HepG2 (cell line): Measurements from ENCODE around the gene DMXL2. TPM values are rescaled to one million over a fixed set of nuclear protein-coding genes. Genes with fewer than 3 reads are reported as not detected.

ENCODE experiments used
- ATAC-seq: fragments of 200-7000 bp; cut with Tn5 transposase; 3 replicates; pipeline ENCODE4 v1.9.1; 2020; ENCODE audit warnings: mild to moderate bottlenecking, moderate library complexity
- BruUV-seq: library from RNA; stranded (reverse); fragments of 400-500 nt; replicated peaks from 2 replicates; lab custom pipeline; 2021; lab: Mats Ljungman, UMichigan
- CTCF ChIA-PET: fragments of 300-600 bp; formaldehyde crosslinking; extraction: SDS; loops from one replicate; lab custom pipeline; 2021; ENCODE audit warnings: low total read pairs, inconsistent platforms, low intra/inter-chr PET ratio; lab: Yijun Ruan, JAX
- POLR2A ChIA-PET: fragments of 350-600 bp; sonication (Branson Sonifier 250); formaldehyde crosslinking; loops from one replicate; lab custom pipeline; 2020; ENCODE audit warnings: antibody characterized with exemption, inconsistent platforms; lab: Yijun Ruan, JAX
- DNase-seq: peaks from one replicate; pipeline ENCODE4 v3.0.0-alpha.2; 2015; ENCODE audit warnings: low spot score
- FAIRE-seq: peaks from 3 replicates; lab custom pipeline; 2011; peaks lifted over from hg19 to GRCh38; lab: Jason Lieb, UNC
- H2AFZ ChIP-seq: one replicate; pipeline ENCODE4 v1.6.1; 2011; ENCODE audit warnings: low read length, inconsistent platforms
- H3K27ac ChIP-seq: fragments of 300-600 bp; 3 replicates; pipeline ENCODE4 v1.8.0; 2011; ENCODE audit warnings: mixed run types, mild to moderate bottlenecking, mixed read lengths, low read length, inconsistent platforms; ENCODE audit not compliant: insufficient read depth; ENCODE audit errors: extremely low read length
- H3K27me3 ChIP-seq, 2 experiments: fragments of 200-600 bp in 1 of 2; 2 replicates in 1 of 2; 3 replicates in 1 of 2; pipeline versions ENCODE4 v1.6.0 to v1.8.0; 2011; ENCODE audit warnings: low read length in 2 of 2, mild to moderate bottlenecking in 2 of 2, moderate library complexity in 2 of 2, inconsistent platforms in 1 of 2; ENCODE audit not compliant: insufficient read depth in 2 of 2, control insufficient read depth in 1 of 2
- H3K36me3 ChIP-seq, 2 experiments: fragments of 200-600 bp in 1 of 2; replicated peaks in 1 of 2; 2 replicates in 1 of 2; 3 replicates in 1 of 2; pipeline versions ENCODE4 v1.5.1 to v1.8.0; 2011; ENCODE audit warnings: low read length in 2 of 2, inconsistent platforms in 1 of 2; ENCODE audit not compliant: insufficient read depth in 2 of 2, control insufficient read depth in 1 of 2
- H3K4me1 ChIP-seq: 2 replicates; pipeline ENCODE4 v1.5.1; 2012; ENCODE audit warnings: low read length, inconsistent platforms; ENCODE audit not compliant: insufficient read depth
- H3K4me2 ChIP-seq: 2 replicates; pipeline ENCODE4 v1.6.0; 2011; ENCODE audit warnings: low read depth, low read length, inconsistent platforms
- H3K4me3 ChIP-seq, 3 experiments: fragments of 200-600 bp in 1 of 3; sonication (generic), shearing (Covaris generic) in 1 of 3; replicated peaks in 1 of 3; 2 replicates each; pipeline ENCODE4 v1.5.1; 2011 to 2016; ENCODE audit warnings: low read length in 3 of 3, inconsistent platforms in 2 of 3, low read depth in 2 of 3, mild to moderate bottlenecking in 2 of 3, control low read depth in 1 of 3, mixed read lengths in 1 of 3; ENCODE audit not compliant: insufficient read depth in 1 of 3
- H3K79me2 ChIP-seq: one replicate; pipeline ENCODE4 v1.6.1; 2011; ENCODE audit warnings: low read length, inconsistent platforms; ENCODE audit not compliant: insufficient read depth
- H3K9ac ChIP-seq: 2 replicates; pipeline ENCODE4 v1.6.0; 2011; ENCODE audit warnings: mild to moderate bottlenecking, low read depth, low read length, inconsistent platforms; ENCODE audit not compliant: insufficient read depth
- H3K9me3 ChIP-seq: 2 replicates; pipeline ENCODE4 v1.5.1; 2012; ENCODE audit warnings: mild to moderate bottlenecking, low read length
- H4K20me1 ChIP-seq: 2 replicates; pipeline ENCODE4 v1.6.0; 2011; ENCODE audit warnings: inconsistent platforms, mild to moderate bottlenecking, low read length, moderate library complexity; ENCODE audit not compliant: insufficient read depth
- ELF3 ChIP-seq: IDR thresholded peaks from 2 replicates; pipeline ENCODE4 v1.6.1; 2016; ENCODE audit warnings: missing genetic modification reagents, missing compliant biosample characterization
- ZKSCAN5 ChIP-seq: sonication (generic); formaldehyde crosslinking; IDR thresholded peaks from 2 replicates; pipeline ENCODE4 v1.5.1; 2020; ENCODE audit warnings: mild to moderate bottlenecking, missing genetic modification reagents
- ZNF788 ChIP-seq: sonication (generic); formaldehyde crosslinking; IDR thresholded peaks from 2 replicates; pipeline ENCODE4 v1.5.0; 2020; ENCODE audit warnings: mild to moderate bottlenecking, missing genetic modification reagents, borderline replicate concordance
- WGBS: methylation state at CpG from one replicate; pipeline ENCODE4 v1.1.6; 2017; ENCODE audit warnings: low lambda C conversion rate; 5-methylcytosine and 5-hydroxymethylcytosine counted together
- in situ Hi-C: cut with HindIII; loops from 2 replicates; pipeline ENCODE4 v1.10.0; 2017; ENCODE audit warnings: low pct_unique_long_range_greater_than_20kb; ENCODE audit not compliant: extremely low pct_ligation_motif_present
- intact Hi-C: fragments of 100-400 bp; cut with micrococcal nuclease; formaldehyde crosslinking; loops from one replicate; pipeline ENCODE4 v1.10.0; 2022; ENCODE audit not compliant: unreplicated experiment
- polyA plus RNA-seq, 8 experiments: library from polyadenylated mRNA; depleted of rRNA in 3 of 8; stranded (reverse) in 7 of 8; unstranded in 1 of 8; fragments of >200 nt; fragmentation: Illumina TruSeq in 4 of 8; extraction: Trizol in 4 of 8; gene quantifications; 2 replicates each; pipeline versions ENCODE4 v1.2.1 to v1.2.3, GENCODE V29; 2011 to 2016; ENCODE audit warnings: low read depth in 4 of 8, missing spikeins in 1 of 8, mixed read lengths in 1 of 8; ENCODE audit not compliant: insufficient read depth in 1 of 8
- total RNA-seq, 5 experiments: library from RNA; depleted of rRNA; stranded (reverse); fragments of >200 nt; fragmentation: Illumina TruSeq; extraction: Trizol; gene quantifications; 2 replicates each; pipeline ENCODE4 v1.2.3, GENCODE V29; 2016; ENCODE audit warnings: low read depth in 1 of 5
- TF ChIP-seq, protein P1 (sequence below), 2 experiments: fragments of 450-650 bp in 1 of 2; sonication (generic) in 1 of 2; formaldehyde crosslinking in 1 of 2; IDR thresholded peaks; 2 replicates each; pipeline versions ENCODE4 v1.6.1 to v1.8.0; 2016 to 2022; ENCODE audit warnings: antibody characterized with exemption in 1 of 2, mild to moderate bottlenecking in 1 of 2, missing genetic modification reagents in 1 of 2

The DMXL2 gene
- total and polyA plus RNA-seq, 2 of the 13 experiments (the other 11 are each of a cell fraction or from before 2014, with no cell fraction given), result 11.6 to 15.3 TPM

DNA sequence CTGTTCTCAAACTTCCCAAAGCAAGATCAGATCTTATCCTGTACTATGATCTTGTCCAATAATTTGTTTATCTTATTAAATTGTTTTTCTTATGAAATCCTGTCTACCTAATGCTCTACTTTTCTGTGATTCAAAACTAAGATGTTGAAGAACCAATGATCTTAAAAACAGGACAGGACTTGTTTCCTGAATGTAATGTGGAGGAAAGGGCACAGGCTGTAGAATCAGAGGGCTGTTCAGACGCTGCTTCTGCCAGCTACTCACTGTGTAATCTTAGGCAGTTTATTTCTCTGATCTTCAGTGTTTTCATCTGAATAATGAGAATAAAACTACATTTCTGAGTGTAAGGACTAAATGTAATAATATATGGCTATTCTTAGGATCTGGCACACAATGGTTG lies 20.1 kb upstream of the DMXL2 start:
- DNase-seq (no peak), ATAC-seq (no peak), FAIRE-seq (no peak)
- WGBS, result 19% methylated on average over 1 of the region's 1 CpG
- Histone ChIP-seq H3K4me2 (no peak overlapping the region), H3K27me3 (no peaks in the 10 kb centered on the region; a peak in 1 of 5 replicates), H2AFZ (no peak overlapping the region), H3K9me3 (no peaks in the 10 kb centered on the region), H4K20me1 (no peaks in the 10 kb centered on the region), H3K4me3 (no peak overlapping the region), H3K79me2 (no peaks in the 10 kb centered on the region), H3K9ac (no peak overlapping the region), H3K36me3 (no peaks in the 10 kb centered on the region), H3K4me1 (peaks cover 19% of the 10 kb centered on the region), H3K27ac (no peak overlapping the region)
- CTCF ChIA-PET, result no interaction called here
- intact Hi-C loops, result no loop called here
- in situ Hi-C loops, result loop anchor here (25.0 kb wide), 1 partner anchor 270 kb away; no protein-coding TSS in a partner anchor
- no TSS peak for BruUV-seq
- POLR2A ChIA-PET, result no interaction called here
- no peak for TF ChIP-seq ZKSCAN5 (CRISPR knock-in tag)
- TF ChIP-seq ELF3 (CRISPR knock-in tag), result no peak
- no peak for TF ChIP-seq ZNF788 (CRISPR knock-in tag)

DNA sequence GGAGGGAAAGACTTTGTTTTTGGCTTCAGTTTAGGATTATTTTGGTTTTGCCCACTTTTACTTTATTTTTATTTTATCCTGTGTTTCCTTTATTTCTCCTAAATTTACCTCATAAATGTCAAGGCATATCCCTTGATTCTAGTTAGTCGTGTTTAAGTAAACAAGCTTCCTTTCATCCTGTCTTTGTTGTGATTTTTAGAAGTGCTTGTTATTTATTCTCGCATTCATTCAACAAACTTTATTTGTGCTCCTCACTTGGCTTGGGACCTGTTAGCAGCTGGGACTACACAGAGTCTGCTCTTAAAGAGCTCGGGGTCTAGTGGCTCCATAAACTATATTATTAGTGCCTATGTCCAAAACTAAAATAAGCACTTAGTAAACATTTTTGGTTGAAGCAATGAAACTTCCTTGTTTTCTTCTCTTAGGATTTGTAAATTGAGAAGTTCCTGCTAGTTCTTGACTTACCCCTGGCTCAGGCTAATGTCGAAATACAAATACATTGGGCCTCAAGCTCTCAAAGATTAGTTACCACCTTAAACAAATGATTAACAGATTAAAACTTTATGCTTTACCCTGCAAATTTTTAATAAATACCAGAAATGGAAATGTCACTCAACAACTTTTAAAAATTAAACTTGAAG lies 19.0 kb upstream of the DMXL2 start:
- Histone ChIP-seq H3K4me1 (peaks cover 19% of the 10 kb centered on the region), H2AFZ (no peak overlapping the region), H3K9me3 (no peaks in the 10 kb centered on the region), H3K4me2 (no peak overlapping the region), H3K27ac (no peak overlapping the region), H3K4me3 (no peak overlapping the region), H4K20me1 (no peaks in the 10 kb centered on the region), H3K36me3 (no peaks in the 10 kb centered on the region), H3K79me2 (no peaks in the 10 kb centered on the region), H3K27me3 (no peaks in the 10 kb centered on the region; a peak in 1 of 5 replicates), H3K9ac (no peak overlapping the region)
- ATAC-seq, result no peak
- in situ Hi-C loops, result loop anchor here (25.0 kb wide), 1 partner anchor 271 kb away; no protein-coding TSS in a partner anchor
- 11% methylated on average over 4 of the region's 4 CpGs for WGBS
- ChIA-PET CTCF (no interaction called here), POLR2A (no interaction called here)
- intact Hi-C loops, result no loop called here
- FAIRE-seq, result no peak
- no peak for DNase-seq
- no TSS peak for BruUV-seq
- TF ChIP-seq, protein P1, sequence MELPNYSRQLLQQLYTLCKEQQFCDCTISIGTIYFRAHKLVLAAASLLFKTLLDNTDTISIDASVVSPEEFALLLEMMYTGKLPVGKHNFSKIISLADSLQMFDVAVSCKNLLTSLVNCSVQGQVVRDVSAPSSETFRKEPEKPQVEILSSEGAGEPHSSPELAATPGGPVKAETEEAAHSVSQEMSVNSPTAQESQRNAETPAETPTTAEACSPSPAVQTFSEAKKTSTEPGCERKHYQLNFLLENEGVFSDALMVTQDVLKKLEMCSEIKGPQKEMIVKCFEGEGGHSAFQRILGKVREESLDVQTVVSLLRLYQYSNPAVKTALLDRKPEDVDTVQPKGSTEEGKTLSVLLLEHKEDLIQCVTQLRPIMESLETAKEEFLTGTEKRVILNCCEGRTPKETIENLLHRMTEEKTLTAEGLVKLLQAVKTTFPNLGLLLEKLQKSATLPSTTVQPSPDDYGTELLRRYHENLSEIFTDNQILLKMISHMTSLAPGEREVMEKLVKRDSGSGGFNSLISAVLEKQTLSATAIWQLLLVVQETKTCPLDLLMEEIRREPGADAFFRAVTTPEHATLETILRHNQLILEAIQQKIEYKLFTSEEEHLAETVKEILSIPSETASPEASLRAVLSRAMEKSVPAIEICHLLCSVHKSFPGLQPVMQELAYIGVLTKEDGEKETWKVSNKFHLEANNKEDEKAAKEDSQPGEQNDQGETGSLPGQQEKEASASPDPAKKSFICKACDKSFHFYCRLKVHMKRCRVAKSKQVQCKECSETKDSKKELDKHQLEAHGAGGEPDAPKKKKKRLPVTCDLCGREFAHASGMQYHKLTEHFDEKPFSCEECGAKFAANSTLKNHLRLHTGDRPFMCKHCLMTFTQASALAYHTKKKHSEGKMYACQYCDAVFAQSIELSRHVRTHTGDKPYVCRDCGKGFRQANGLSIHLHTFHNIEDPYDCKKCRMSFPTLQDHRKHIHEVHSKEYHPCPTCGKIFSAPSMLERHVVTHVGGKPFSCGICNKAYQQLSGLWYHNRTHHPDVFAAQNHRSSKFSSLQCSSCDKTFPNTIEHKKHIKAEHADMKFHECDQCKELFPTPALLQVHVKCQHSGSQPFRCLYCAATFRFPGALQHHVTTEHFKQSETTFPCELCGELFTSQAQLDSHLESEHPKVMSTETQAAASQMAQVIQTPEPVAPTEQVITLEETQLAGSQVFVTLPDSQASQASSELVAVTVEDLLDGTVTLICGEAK (IDR thresholded peaks at IDR 0.05), result no peak
- TF ChIP-seq, protein P1 (CRISPR knock-in tag; IDR thresholded peaks at IDR 0.05), result peak; percentile 47; the same call in 1 of the 2 replicates
